NCI-H2227 treated with DMSO at 0.1 percent for 48 hours (cell line): ENCODE measurements around the gene SMIM30.
"Not testable (repeated sequence)": the region's sequence is repeated elsewhere in the genome, so short reads cannot be mapped to it uniquely, and the experiment has no call there.

ENCODE experiments used
- DNase-seq: peaks from one replicate; lab custom pipeline; 2025; lab: John Stamatoyannopoulos, UW

Gene SMIM30, protein sequence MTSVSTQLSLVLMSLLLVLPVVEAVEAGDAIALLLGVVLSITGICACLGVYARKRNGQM

DNA sequence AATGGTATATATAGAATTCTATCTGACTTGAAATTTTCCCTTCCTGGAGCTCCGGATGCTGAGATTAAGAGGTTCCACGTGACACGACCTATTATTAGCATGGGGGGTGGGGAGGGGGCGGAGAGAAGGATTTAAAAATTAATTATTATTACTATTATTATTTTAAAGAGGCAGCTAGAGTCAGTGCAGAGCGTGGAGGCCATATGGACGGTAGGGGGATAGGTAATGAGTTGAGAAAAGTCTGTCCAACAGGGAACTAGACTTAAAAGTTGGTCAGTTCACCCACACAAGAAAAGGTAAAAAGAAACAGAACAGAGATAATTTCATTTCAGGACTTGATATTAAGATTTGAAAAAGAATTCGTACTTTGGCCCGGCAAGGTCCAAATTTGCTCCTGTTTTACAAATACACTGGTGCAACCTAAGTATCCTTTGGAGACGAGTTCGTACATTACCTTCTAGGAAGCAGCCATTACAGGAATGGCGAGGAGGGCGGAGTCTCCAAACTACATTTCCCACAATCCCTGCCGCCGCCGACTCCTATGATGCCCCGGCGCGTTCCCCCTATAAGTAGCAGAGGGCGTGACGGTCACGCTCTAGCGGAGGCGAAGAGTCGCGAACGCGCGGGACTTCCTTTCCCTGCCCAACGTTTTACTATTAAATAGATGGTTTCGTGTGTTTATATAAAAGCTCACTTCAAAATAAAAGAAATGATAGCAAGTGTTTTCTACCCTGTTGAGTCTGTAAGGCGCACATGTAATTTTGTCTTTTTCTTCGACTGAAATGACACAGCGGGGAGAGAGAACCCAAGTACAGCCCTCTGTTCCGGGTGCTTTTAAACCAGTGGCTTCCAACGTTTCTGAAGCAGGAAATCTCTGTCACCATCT is at the start of gene SMIM30:
Gene SMIM30, minus strand, starts transcription at position 481 of the 886 bp plus-strand sequence. CDS start 976 bp downstream, outside the sequence.
- DNase-seq = peak; percentile 91

DNA sequence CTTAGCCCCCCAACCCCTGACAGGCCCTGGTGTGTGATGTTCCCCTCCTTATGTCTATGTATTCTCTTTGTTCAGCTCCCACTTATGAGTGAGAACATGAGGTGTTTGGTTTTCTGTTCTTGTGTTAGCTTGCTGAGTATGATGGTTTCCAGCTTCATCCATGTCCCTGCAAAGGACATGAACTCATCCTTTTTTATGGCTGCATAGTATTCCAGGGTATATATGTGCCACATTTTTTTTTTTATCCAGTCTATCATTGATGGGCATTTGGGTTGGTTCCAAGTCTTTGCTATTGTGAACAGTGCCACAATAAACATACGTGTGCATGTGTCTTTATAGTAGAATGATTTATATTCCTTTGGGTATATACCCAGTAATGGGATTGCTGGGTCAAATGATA is 47.8 kb upstream of the SMIM30 start:
- DNase-seq = not testable (repeated sequence)

DNA sequence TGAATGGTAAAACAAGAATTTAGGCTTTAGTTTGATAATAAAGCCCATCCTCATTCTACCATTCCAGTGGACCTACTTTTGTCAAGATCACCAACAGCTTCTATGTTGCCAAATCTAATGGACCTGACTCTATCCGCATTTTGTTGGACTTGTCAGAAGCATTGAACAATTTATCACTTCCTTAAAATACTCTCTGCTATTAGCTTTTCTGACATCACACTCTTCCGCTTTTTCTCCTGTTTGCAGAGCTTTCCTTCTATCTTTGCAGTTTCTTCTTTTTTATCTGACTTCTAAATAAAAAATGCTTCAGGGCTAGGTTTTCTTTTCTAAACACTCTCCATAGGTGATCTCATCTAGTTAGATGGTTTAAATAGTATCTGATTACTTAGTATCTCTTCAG is 42.7 kb upstream of the SMIM30 start:
- DNase-seq = no peak

DNA sequence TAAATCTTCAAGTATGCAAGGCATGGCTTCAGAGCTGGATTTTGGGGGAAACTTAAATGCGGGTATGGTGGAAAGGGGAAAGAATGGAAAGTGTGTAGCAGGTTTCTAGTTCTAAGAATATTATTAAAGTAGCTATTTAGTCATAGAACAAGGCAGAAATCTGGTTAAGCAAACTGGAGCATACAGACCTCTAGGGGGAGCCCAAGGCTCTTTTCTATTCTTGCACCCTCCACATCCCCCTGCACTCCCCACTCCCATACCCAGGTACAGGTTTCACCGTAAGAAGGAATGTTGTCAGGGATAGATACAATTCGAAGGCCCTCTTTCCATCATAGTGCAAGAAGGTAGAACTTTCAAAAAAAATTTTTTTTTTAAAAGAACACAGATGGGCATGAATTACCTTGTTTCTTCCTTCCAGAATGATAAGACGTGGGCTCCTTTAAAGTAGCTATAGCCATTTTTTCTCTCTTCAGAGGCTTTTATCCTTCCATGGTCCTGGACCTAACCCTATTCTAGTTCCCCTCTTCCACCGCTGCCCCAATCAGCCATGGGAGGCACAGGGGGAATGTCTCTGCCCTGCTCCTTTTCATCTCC is 41.5 kb upstream of the SMIM30 start:
- no peak for DNase-seq

DNA sequence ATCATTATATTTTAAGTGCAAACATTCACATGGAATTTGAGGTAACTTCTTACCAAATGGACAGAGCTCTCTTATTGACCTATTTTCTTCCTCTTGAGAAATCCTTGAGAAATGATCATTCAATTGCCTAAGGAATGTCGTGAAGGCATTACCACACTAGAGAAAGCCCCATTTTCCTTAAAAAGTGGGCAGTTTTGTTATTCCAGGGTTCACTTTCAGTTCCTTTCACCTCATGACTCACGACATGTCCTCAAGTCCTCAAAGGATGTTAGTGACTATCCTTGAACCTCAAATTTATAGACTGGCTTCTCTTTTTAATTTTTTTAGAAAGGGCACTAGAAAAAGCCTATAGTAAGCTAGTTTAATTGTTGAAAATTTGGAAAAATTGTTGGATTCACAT is 40.4 kb upstream of the SMIM30 start:
- DNase-seq = no peak

DNA sequence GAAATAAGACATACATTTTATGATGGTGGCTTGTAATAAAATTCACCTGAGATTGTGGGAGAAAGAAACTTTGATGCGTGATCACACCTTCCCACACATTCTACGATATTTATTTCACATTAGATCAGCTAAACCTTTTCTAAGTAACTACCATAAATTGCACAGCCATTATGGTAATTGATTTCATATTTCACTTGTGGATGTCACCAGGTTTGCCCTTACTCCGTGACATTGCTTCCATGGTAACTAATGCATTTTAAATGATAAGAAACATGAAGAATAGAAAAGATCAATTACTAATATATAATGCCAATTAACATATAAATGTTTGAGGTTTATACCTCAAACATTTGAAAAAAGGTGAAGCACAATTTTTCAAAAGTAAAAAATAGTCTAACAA is 35.8 kb upstream of the SMIM30 start:
- DNase-seq = no peak

DNA sequence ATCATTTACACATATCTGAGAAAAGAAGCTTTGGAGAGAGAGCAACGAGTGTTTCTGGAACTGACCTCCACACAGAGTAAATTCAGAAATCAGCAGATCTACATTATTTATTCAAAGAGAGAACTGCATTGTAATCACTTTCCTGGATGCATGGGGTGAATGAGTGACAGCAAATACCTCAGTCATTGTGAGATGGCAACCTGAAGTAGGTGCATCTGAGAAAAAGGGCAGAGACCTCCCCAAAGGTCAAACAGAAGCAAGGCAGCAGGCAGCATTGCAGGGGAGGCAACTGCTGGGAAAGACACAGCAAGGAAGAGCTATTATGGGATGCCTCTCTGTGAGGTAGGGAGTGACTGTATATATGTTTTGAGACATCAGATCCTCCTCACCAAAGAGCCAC is 26.5 kb upstream of the SMIM30 start:
- no peak for DNase-seq

DNA sequence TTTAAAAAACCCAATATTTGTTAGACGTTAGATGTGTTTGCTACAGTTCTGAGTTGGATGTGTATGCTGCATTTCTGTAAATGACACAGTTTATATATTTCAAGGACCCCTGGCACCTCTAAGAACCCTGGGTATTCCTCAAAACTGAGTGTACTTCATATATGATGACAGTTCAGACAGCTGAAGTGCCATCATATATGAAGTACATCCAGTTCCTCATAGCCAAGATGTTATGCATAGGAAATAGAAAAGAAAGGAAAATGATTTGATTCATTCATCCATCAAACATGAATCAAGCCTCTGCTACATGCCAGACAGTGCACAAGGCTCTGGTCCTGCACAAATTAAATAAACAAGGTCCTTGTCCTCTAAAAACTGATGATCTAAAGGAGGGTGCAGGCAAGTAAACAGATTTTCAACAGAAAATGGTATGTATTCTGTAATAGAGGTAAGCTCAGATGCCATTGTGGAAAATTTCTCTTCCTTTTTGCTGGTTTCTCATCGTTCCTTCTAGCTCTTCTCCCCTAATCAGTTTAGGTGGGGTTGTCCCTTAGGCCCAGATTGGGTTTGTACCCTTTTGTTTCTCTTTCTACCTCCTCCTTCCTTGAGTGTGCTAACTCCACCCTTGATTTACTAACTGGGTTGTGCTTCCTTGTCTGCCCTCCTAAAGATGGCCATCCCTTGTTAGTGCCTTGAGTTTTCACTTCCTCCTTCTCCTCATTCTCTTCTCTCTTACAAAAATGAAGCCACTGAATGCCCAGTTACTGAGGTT is 25.3 kb upstream of the SMIM30 start:
- DNase-seq = no peak

DNA sequence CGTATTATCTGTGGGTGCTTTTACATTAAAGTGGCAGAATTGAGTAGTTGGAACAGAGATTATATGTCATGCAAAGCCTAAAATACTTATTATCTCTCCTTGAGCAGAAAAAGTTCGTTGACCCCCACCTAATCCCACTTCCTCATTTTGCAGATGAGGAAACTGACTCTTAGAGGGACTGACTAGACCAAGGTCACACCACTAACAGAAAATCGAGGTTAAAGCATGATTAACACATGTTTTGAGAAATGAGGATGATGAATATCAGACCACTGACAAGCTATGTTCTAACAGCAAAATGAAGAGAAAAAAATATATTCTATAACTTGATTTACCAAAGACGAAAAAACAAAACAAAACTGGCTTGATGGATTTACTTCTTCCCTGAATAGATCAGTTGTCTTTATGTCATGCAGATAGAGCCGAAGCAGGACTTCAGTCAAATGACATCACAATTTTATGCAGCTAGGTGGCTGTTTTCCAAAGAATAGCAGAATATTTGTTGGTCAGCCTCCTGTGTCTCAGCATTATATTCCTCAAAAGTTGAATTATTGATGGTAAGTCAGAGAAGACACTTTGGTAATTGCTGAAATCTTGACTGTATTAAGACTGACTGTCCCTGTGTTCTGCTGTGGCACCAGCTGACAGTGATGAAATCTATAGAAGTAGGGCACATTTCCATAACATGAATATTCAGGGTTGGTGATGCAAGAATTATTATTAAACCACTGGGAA is 24.2 kb upstream of the SMIM30 start:
- no peak for DNase-seq

DNA sequence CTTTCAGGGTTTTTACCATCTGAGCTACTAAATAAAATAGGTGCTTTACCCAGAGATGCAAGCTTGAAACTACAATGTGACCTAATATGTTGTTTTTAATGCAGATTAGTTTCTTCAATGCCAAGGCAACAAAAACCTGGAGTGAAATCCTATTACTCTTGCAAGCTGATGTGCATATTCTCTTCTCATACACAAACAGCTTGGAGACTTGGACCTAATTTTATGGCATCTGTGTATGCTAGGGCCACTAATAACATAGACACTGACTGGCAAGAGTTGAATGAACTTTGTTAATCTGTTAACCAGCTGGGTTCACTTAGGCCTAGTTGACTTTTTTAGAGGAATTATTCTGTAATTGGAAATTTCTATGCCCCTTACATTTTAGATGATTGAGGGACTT is 23.4 kb upstream of the SMIM30 start:
- no peak for DNase-seq

DNA sequence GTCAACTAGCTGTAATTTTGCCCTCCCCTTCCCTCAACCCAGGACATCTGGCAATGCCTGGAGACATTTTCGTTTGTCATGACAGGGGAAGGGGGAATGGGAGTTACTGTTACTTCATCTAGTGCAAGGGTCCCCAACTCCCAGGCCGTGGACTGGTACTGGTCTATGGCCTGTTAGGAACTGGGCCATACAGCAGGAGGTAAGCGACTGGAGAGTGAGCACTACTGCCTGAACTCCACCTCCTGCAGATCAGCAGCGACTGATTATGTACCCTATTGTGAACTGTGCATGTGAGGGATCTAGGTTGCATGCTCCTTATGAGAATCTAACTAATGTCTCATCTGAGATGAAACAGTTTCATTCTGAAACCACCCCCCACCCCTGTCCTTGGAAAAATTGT is 22.6 kb upstream of the SMIM30 start:
- DNase-seq = no peak

DNA sequence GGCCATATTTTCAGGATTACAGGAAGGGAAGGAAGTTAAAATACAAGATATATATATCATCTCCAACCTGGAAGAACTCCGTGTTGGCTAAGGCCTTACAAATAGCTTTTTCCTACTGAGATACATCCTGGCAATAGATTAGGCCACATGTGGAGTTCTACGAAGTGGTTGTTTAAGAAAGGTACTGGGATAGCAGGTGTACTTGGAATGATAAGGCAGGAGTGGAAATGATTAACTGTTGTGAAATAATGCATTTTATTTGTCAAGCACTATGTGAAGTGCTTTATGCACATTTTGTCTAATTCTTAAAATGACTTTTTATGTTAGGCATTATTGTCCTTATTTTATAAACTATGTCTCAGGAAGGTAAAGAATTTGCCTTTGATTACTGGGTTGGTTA is 18.9 kb upstream of the SMIM30 start:
- DNase-seq = no peak

DNA sequence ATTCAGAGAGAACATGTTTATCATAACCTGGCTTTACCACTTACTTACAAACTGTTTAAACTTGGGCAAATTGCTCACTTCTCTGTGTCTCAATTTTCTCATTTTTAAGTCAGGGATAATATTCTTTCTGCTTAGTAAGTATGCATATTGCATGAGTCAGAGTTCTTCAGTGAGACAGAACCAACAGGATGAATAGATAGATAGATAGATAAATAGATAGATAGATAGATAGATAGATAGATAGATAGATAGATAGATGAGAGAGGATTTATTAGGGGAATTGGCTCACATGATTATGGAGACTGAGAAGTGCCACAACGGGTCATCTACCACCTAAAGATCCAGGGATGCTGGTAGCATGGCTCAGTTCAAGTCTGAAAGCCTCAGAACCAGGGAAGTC is 15.7 kb upstream of the SMIM30 start:
- no peak for DNase-seq

DNA sequence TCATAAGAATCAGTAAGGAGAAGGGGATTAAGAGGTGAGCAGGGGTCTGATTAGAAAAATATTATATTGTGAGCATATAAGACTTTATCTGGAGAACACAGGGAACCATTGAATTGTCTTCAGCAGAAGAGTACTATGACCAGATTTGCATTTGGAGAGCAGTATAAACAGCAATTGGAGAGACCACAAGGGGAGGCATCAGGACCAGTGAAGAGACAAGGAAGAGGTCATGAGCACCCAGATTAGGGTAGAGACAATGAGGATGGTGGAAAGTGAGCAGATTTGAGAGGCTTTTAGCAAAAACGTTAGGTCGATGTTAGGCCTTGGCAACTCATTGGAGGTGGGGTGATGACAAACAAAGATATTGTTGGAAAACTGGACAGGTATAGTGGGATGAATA is 13.0 kb upstream of the SMIM30 start:
- DNase-seq = no peak

DNA sequence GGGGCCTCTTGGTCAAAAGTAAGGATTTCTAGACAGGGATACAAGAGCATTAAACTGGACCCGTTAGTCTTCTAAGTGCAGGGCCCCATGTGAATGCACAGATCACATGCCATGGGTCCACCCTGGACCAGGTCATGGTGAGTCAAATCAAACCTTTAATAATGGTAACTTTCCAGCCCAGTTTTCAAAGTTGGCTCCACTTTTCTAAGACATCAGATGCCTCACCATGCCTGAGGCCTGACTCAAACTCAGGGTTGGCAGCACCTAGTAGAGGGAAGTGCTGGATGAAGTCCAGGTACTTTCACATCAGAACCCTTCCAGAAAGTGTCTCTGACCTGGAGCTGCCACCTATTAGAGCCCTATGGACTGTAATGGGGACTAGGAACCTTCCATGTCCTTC is 9.7 kb upstream of the SMIM30 start:
- DNase-seq = no peak

DNA sequence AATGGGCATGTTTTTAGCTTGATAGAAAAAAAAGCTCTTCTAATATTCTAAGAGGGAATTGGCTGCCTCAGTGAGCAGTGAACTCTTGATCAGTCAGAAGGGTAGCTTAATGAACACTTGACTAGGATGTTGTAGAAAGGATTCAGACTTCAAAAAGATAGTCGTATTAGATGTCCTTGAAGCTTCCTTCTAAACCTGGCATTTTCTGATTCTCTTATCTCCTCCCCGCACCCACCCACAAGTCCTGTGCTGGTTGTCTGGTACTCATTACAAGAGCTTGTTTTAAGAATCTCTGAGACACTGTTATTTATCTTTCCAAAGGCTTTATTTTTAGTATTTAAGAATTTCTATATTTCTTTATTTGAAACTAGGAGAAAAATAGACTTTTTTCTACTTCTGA is 7.4 kb upstream of the SMIM30 start:
- DNase-seq = no peak

DNA sequence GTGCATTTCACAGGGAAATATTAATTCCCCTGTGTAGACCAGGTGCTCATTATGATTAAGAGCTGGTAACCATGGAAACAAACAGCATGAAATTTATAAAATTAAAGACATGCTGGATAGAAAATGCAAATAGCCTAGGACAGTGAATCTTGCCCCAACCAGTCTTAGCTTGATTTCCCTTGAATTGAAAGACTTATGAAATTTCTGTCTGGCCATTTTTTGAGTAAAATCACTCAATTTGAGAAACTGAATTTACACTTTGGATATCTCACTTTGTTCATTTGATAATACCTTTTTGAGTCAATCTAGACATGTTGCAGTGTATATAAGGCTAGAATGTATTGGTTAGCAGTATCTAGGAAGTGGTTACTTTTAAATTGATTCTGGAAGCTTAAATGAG is 4.4 kb upstream of the SMIM30 start:
- DNase-seq = no peak

DNA sequence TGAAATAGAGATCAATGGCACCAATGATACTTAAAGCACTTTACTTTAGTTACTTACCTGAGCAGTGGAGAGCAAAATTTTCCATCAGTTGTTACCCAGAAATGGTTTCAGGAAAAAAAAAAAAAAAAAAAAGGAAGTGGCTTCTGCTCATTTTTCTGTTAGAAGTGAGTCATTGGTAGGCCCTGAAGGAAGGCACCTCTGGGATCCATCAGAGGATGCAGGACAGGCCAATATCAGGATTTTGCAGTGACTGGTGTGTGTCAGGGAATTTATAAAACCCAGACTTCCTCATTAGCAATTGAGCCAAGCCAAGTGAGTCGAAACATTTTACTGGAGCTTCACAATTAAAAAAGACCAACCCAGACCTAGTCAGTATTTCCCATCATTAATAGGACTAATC is 2.3 kb upstream of the SMIM30 start:
- DNase-seq = no peak

DNA sequence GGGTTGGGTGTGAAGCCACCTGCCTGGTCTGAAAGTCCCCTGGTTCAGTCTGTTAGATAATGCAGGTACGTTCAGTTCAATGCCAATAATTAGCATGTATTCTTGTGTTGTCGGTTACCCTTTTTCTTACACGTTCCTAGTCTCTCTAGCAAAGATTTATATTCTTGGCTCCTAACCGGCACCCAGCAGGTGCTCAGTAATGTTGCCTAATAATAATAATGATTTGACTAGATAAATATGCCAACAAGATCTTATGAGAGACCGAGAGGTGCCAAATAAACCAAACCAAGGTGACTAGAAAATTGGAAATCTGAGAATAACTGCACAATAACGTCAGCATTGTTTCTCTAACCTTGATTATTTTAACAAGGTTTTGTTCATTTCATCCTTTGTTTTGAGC is 1.1 kb upstream of the SMIM30 start:
- DNase-seq = no peak

DNA sequence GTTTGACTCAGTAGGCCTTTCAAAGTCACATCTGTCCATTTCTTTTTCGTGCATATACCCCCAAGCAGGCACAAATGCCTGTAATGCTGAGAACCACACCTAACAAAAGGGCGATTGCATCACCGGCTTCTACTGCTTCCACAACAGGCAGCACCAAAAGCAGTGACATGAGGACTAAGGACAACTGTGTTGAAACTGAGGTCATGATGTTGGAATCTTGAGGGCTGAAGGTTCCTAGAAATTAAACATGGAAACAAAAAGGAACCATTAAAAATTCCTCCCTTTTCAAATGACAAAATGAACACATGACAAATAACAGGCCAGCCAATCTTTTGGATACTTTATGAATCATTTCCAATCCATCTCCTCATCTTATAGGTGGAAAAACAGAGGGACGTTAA is 980 bp downstream of the SMIM30 start:
- DNase-seq = not testable (repeated sequence)

DNA sequence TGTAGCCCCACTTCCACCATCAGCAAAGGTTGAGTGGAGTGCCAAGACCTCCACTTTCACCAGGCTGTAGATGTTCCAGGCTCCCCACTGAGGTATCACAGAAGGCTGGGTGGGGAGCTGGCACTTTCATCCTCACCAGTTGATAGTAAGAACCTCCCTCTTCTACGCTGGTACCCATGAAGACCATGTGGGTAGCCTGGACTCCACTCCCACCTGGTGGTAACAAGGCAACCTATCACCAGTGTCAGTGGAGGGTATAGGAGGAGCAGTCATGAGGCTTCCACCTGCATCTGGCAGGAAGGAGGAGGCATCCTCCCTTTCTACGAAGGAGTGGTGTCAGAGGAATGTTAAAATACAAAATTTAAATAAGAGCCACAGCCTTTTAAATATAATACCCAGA is 4.4 kb downstream of the SMIM30 start:
- DNase-seq = no peak

DNA sequence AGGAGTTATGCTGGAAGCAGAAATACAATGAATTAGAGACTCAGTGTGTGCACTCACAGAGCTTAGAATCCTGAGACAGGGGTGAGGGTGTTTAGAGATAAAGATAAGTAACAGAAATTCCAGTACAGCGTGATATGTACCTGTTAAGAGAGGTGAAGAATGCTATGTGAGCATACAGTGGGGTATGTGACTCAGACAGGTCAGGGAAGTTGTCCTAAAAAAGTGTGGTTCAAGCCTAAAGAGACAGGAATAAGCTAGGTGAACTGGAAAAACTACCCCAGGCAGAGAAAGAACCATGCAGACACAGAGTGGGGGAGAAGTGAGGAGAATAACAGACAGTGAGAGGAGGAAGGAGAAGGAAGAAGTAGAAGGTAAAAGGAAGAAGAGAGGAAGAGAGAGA is 8.6 kb downstream of the SMIM30 start:
- DNase-seq = no peak
